GM20000 (cell line): ENCODE measurements around the gene USP1.

Experiments used
- DNase-seq: peaks from one replicate; pipeline ENCODE4 v3.0.0; 2012; ENCODE audit warnings: low spot score
- CTCF ChIP-seq: IDR thresholded peaks from 2 replicates; pipeline ENCODE4 v1.5.1; 2012; ENCODE audit warnings: mild to moderate bottlenecking, control low read depth; ENCODE audit errors: extremely low read depth, missing control alignments

The USP1 gene

GRCh38 chr1:62426237-62426636 lies 10.6 kb upstream of the USP1 start:
- DNase-seq: no peak
- TF ChIP-seq CTCF: no peak

GRCh38 chr1:62426794-62427193 lies 10.1 kb upstream of the USP1 start:
- TF ChIP-seq CTCF: no peak
- no peak for DNase-seq

GRCh38 chr1:62428351-62428750 lies 8.5 kb upstream of the USP1 start:
- DNase-seq: no peak

GRCh38 chr1:62429581-62429980 lies 7.3 kb upstream of the USP1 start:
- no peak for TF ChIP-seq CTCF
- no peak for DNase-seq

More at GRCh38 chr1:62428351-62428750, 8.5 kb upstream of the USP1 start:
- no peak for TF ChIP-seq CTCF

- TF ChIP-seq CTCF: no peak
- DNase-seq: no peak
Observed at GRCh38 chr1:62433861-62434617, 2.8 kb upstream of the USP1 start.

- DNase-seq: no peak
- no peak for TF ChIP-seq CTCF
Observed at GRCh38 chr1:62434618-62435001, 2.2 kb upstream of the USP1 start.

- DNase-seq: no peak
- no peak for TF ChIP-seq CTCF
Observed at GRCh38 chr1:62435231-62436038, 1.4 kb upstream of the USP1 start.
